ENCODE results near the gene SLC16A3.
A peak's percentile ranks its signal among the peaks of the same experiment; 100 is the strongest.

GRCh38 chr17:82242977-82243647 lies 14.3 kb downstream of the SLC16A3 start:
- TF ChIP-seq CTCF (IDR thresholded peaks at IDR 0.05) (no peak), POLR2AphosphoS5 (IDR thresholded peaks at IDR 0.05) (peak; percentile 62), POLR2A (IDR thresholded peaks at IDR 0.05) (peak; percentile 10)

All from prostate gland (tissue), 2 donors.